Subcutaneous abdominal adipose tissue (tissue), 5 donors: Measurements from ENCODE around the gene MRPS7.
"Not testable (repeated sequence)": the region's sequence is repeated elsewhere in the genome, so short reads cannot be mapped to it uniquely, and the experiment has no call there.

Experiments used
- H3K27ac ChIP-seq: one replicate; pipeline ENCODE4 v1.7.0; 2013; ENCODE audit warnings: low read depth, mild to moderate bottlenecking, inconsistent platforms, low read length, moderate library complexity
- H3K27me3 ChIP-seq, 5 donors: one replicate each; pipeline ENCODE4 v1.7.0; 2013; ENCODE audit warnings: low read length in 5 of 5, inconsistent platforms in 1 of 5; ENCODE audit not compliant: control insufficient read depth in 5 of 5, insufficient read depth in 4 of 5
- H3K36me3 ChIP-seq, 5 donors: one replicate each; pipeline ENCODE4 v1.7.0; 2013; ENCODE audit warnings: low read length in 5 of 5; ENCODE audit not compliant: control insufficient read depth in 5 of 5, insufficient read depth in 5 of 5
- H3K4me1 ChIP-seq, 5 donors: one replicate each; pipeline ENCODE4 v1.7.0; 2013; ENCODE audit warnings: low read length in 5 of 5, mild to moderate bottlenecking in 3 of 5, moderate library complexity in 1 of 5; ENCODE audit not compliant: control insufficient read depth in 5 of 5, insufficient read depth in 5 of 5
- H3K4me3 ChIP-seq, 5 donors: one replicate each; pipeline ENCODE4 v1.7.0; 2013; ENCODE audit warnings: low read length in 5 of 5, low read depth in 1 of 5
- H3K9ac ChIP-seq, 5 donors: one replicate each; pipeline ENCODE4 v1.7.0; 2013; ENCODE audit warnings: low read length in 5 of 5, mild to moderate bottlenecking in 4 of 5, moderate library complexity in 3 of 5
- H3K9me3 ChIP-seq, 5 donors: one replicate each; pipeline ENCODE4 v1.7.0; 2013; ENCODE audit warnings: low read length in 5 of 5; ENCODE audit not compliant: control insufficient read depth in 5 of 5
- donor health status: healthy.
- donor health status: healthy.
- donor health status: healthy.
- donor health status: healthy.
- donor health status: healthy.

The MRPS7 gene

DNA sequence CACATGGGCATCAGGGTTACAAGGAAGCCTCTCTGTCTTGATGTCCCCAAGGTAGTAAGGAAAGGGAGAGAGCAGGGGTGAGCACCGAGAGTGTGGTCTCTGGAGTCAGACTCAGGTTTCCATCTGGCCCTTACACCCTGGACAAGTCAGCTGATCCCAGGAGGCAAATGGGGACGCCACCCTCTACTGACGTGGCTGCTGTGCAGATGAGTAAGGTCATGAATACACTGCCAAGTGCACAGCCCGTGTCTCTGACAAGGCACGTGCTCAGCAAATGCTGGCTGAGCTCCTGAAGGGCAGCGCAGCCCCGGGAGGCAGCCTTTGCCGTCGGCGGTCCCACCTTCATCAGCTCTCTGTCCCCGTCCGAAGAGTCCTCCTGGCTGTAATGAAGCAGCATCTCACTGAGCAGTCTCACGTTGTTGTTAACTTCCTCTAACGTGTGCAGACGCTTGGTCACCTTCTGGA, 19.7 kb upstream of the MRPS7 start:
- Histone ChIP-seq H3K4me3 (no peak overlapping the region), H3K9ac (no peak overlapping the region), H3K36me3 (peaks cover 0 to 96% (median 95%) of the 10 kb centered on the region in 5 donors), H3K27ac (peak overlapping the region; percentile 65), H3K27me3 (no peaks in the 10 kb centered on the region), H3K4me1 (peaks cover 4 to 26% (median 21%) of the 10 kb centered on the region in 5 donors), H3K9me3 (no peaks in the 10 kb centered on the region)

GRCh38 chr17:75242461-75243042, 19.1 kb upstream of the MRPS7 start:
- H3K9ac ChIP-seq, result no peak overlapping the region
- H3K27ac ChIP-seq, result no peak overlapping the region
- H3K36me3 ChIP-seq, result peaks cover 0 to 91% (median 90%) of the 10 kb centered on the region in 5 donors
- H3K27me3 ChIP-seq, result no peaks in the 10 kb centered on the region
- no peak overlapping the region for H3K4me3 ChIP-seq
- no peaks in the 10 kb centered on the region for H3K9me3 ChIP-seq
- H3K4me1 ChIP-seq, result peaks cover 4 to 23% (median 17%) of the 10 kb centered on the region in 5 donors

DNA sequence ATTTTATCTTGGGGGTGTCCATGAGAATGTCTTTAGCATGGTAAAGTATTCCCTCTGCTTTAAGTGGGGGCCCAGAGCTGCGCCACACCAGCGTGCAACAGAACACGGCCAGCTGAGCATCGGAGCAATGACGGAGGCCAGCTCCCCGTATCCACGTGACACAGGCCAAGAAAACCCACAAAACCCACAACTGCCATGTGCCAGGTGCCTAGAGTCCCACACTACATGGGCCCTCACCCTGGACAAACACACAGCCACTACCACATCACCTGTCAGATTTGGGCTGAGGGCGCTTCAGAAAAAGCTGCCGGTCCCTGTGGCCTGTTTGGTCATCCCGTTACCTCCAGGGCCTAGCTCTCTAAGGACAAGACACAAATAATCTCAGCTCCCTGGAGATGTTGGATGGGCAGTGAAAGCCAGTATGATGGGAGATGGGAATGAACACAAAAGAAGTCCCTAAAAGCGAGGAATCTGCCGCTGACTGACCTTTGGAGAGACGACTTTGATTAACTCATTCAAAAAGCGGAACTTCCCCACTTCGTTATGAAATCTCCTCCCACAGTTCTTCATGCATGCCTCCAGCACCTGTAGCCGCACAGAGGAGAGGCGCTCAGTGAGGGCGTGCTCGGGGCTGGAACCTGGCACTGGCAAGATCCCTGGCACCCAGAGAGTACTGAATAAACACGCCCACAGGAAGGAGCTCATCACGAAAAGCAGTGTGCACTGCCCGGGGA, 17.4 kb upstream of the MRPS7 start:
- Histone ChIP-seq H3K4me3 (no peak overlapping the region), H3K9ac (no peak overlapping the region), H3K9me3 (no peaks in the 10 kb centered on the region), H3K4me1 (peaks cover 4 to 17% (median 10%) of the 10 kb centered on the region in 5 donors), H3K27me3 (no peaks in the 10 kb centered on the region), H3K27ac (no peak overlapping the region), H3K36me3 (peaks cover 0 to 74% (median 73%) of the 10 kb centered on the region in 5 donors)

GRCh38 chr17:75245011-75245410, 16.7 kb upstream of the MRPS7 start:
- no peak overlapping the region for H3K4me3 ChIP-seq
- H3K4me1 ChIP-seq, result peaks cover 7 to 22% (median 17%) of the 10 kb centered on the region in 5 donors
- no peak overlapping the region for H3K27ac ChIP-seq
- H3K27me3 ChIP-seq, result no peaks in the 10 kb centered on the region
- H3K9ac ChIP-seq, result no peak overlapping the region
- peaks cover 0 to 67% (median 66%) of the 10 kb centered on the region in 5 donors for H3K36me3 ChIP-seq
- no peaks in the 10 kb centered on the region for H3K9me3 ChIP-seq

DNA sequence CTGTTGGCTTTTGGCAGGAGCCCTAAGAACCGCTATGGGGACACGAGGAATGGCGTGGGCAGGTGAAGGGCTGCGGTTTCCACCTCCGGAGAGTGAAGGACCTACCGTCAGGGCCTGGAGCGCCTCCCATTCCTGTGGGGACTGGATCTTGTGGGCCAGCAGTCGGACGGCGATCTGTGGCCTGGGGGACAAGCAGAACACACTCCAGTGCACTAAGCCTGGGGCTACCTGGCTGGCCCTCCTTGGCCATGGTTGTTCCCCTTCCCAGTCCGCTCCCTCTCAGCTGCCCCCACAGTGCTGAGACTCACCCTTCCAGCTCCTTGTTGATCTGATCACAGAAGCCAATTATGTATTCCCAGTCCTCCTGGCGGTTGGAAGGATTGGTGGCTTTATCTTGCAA, 15.3 kb upstream of the MRPS7 start:
- H3K4me3 ChIP-seq, result no peak overlapping the region
- no peaks in the 10 kb centered on the region for H3K9me3 ChIP-seq
- H3K27me3 ChIP-seq, result no peaks in the 10 kb centered on the region
- no peak overlapping the region for H3K9ac ChIP-seq
- H3K36me3 ChIP-seq, result peaks cover 0 to 53% (median 52%) of the 10 kb centered on the region in 5 donors
- H3K4me1 ChIP-seq, result peaks cover 7 to 22% (median 12%) of the 10 kb centered on the region in 5 donors
- H3K27ac ChIP-seq, result no peak overlapping the region

- Histone ChIP-seq H3K9me3 (no peaks in the 10 kb centered on the region), H3K36me3 (peaks cover 0 to 21% (median 21%) of the 10 kb centered on the region in 5 donors), H3K27ac (peak overlapping the region; percentile 7), H3K27me3 (no peaks in the 10 kb centered on the region), H3K4me3 (peak overlapping the region in 2 of 5 donors; percentile 1 to 29), H3K4me1 (peaks cover 3 to 20% (median 12%) of the 10 kb centered on the region in 5 donors), H3K9ac (no peak overlapping the region)
These were observed 12.1 kb upstream of the MRPS7 start for GRCh38 chr17:75249564-75249963.

DNA sequence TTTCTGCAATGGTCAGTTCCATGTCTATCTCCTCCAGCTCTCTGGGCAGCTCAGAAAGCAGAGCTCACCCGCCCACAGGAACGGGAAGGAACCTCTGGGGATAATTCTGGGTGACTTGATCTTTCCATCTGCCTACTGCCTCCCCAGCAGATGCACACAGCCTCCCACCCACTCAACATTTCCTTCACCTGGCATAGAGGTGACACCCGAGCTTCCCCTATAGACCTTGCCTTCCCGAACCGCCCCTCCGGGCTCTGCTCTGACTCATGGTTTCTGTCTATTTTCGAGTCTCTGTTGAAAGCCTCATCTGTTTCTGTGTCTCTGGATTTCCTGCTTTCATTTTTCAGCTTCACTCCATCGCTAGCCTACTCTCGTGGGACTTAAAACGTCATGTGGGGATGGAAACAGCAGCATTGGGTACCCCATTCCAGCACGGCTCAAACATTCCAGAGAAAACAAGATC, 11.6 kb upstream of the MRPS7 start:
- H3K9me3 ChIP-seq, result no peaks in the 10 kb centered on the region
- H3K27ac ChIP-seq, result peak overlapping the region; percentile 7
- no peaks in the 10 kb centered on the region for H3K27me3 ChIP-seq
- H3K4me3 ChIP-seq, result peak overlapping the region in 3 of 5 donors; percentile 1 to 29 (median 17)
- H3K36me3 ChIP-seq, result peaks cover 0 to 16% (median 16%) of the 10 kb centered on the region in 5 donors
- peak overlapping the region in 1 of 5 donors; percentile 38 for H3K9ac ChIP-seq
- H3K4me1 ChIP-seq, result peaks cover 3 to 20% (median 12%) of the 10 kb centered on the region in 5 donors

- H3K4me3 ChIP-seq, result no peak overlapping the region
- no peaks in the 10 kb centered on the region for H3K27me3 ChIP-seq
- no peak overlapping the region for H3K27ac ChIP-seq
- H3K9ac ChIP-seq, result peak overlapping the region in 1 of 5 donors; percentile 21
- no peaks in the 10 kb centered on the region for H3K9me3 ChIP-seq
- H3K36me3 ChIP-seq, result no peaks in the 10 kb centered on the region
- peaks cover 3 to 20% (median 12%) of the 10 kb centered on the region in 5 donors for H3K4me1 ChIP-seq
These were observed 9.5 kb upstream of the MRPS7 start for GRCh38 chr17:75252039-75252816.

GRCh38 chr17:75255954-75256698, 5.6 kb upstream of the MRPS7 start:
- peaks cover 8 to 25% (median 18%) of the 10 kb centered on the region in 5 donors for H3K4me1 ChIP-seq
- not testable (repeated sequence) for H3K9ac ChIP-seq, H3K36me3 ChIP-seq, H3K4me3 ChIP-seq, H3K9me3 ChIP-seq, H3K27me3 ChIP-seq, H3K27ac ChIP-seq
